AG10803 (cell line): ENCODE results near the gene KSR1.
A peak's percentile ranks its signal among the peaks of the same experiment; 100 is the strongest.

Experiments used
- DNase-seq: peaks from one replicate; pipeline ENCODE4 v3.0.0; 2010; ENCODE audit warnings: low read depth
- H3K4me3 ChIP-seq: 2 replicates; pipeline ENCODE4 v1.5.1; 2011; ENCODE audit warnings: mild to moderate bottlenecking, low read length, control low read depth
- TF ChIP-seq, protein P1 (sequence below): conservative IDR thresholded peaks from 2 replicates; pipeline ENCODE4 v1.5.1; 2011; ENCODE audit warnings: mild to moderate bottlenecking, low read length, control low read depth, inconsistent platforms

KSR1 gene

DNA sequence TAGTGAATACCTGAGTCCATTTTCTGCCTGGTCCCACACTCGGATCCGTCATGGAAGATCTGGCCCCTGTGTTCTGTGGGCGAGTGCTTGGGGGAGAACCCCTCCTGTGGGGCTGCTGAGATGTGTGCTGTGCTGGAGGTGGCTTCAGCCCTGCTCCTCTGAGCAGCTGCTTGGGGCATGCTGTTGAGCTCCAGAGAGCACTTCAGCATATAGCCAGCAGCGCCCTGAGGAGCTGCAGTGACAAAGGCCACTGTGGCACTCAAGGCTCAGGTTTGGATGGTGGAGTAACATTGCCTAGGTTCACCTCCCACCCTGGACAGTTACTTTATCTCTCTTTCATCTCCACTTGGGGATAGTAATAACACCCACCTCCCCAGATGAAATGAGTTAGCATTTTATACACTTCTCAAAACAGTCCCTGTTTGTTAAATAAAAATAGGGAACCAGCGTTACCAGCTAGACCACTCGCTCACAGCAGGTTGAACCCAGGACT, 75.3 kb downstream of the KSR1 start:
- DNase-seq = no peak
- H3K4me3 ChIP-seq = no peak overlapping the region
- TF ChIP-seq, protein P1, sequence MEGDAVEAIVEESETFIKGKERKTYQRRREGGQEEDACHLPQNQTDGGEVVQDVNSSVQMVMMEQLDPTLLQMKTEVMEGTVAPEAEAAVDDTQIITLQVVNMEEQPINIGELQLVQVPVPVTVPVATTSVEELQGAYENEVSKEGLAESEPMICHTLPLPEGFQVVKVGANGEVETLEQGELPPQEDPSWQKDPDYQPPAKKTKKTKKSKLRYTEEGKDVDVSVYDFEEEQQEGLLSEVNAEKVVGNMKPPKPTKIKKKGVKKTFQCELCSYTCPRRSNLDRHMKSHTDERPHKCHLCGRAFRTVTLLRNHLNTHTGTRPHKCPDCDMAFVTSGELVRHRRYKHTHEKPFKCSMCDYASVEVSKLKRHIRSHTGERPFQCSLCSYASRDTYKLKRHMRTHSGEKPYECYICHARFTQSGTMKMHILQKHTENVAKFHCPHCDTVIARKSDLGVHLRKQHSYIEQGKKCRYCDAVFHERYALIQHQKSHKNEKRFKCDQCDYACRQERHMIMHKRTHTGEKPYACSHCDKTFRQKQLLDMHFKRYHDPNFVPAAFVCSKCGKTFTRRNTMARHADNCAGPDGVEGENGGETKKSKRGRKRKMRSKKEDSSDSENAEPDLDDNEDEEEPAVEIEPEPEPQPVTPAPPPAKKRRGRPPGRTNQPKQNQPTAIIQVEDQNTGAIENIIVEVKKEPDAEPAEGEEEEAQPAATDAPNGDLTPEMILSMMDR = no peak

DNA sequence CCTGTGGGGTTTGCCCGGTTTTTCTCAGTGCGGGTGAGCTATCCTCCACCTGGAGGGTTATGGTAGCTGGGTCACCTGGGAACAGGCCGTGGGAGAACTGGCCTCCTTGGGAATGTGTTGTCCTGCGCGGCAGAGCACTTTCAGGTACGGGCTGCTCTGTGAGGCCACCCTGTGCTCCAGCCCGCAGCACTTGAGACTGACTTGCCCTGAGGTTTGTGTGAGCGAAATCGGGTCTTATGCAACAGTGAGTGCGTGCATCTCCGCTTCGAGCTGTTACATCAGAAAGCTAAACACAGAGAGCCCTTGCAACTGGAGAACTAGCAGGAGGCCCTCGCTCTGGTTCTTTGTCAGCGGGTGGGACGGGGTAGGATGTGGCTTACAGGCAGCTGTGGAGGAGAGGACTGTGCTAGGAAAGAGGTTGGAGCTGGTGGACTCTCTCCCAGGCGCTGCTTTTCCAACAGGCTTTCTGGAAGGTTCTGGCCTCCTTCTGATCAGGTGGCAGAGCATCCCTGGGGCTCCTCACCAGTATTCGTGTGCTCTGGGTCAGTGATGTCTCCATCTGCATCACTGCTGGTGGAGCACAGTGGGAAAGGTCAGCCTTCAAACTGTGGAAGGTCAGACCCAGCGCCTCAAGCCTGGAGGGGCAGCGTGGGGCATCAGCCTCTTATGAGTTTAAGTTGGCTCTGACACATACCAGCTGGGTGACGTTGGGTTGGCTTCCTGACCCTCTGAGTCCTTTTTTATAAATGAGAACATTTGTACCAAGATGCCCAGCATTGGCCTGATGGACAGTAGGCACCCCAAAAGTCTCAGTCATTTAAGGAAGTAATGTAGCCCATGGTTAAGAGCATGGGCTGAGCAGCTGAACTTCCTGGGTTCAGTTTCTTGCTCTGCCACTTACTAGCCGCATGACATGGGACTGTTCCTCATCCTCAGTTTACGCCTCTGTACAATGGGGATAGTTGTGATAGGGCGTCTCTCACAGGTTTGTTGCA, 76.3 kb downstream of the KSR1 start:
- peak; percentile 79 for DNase-seq
- H3K4me3 ChIP-seq = no peak overlapping the region
- TF ChIP-seq, protein P1 = no peak

DNA sequence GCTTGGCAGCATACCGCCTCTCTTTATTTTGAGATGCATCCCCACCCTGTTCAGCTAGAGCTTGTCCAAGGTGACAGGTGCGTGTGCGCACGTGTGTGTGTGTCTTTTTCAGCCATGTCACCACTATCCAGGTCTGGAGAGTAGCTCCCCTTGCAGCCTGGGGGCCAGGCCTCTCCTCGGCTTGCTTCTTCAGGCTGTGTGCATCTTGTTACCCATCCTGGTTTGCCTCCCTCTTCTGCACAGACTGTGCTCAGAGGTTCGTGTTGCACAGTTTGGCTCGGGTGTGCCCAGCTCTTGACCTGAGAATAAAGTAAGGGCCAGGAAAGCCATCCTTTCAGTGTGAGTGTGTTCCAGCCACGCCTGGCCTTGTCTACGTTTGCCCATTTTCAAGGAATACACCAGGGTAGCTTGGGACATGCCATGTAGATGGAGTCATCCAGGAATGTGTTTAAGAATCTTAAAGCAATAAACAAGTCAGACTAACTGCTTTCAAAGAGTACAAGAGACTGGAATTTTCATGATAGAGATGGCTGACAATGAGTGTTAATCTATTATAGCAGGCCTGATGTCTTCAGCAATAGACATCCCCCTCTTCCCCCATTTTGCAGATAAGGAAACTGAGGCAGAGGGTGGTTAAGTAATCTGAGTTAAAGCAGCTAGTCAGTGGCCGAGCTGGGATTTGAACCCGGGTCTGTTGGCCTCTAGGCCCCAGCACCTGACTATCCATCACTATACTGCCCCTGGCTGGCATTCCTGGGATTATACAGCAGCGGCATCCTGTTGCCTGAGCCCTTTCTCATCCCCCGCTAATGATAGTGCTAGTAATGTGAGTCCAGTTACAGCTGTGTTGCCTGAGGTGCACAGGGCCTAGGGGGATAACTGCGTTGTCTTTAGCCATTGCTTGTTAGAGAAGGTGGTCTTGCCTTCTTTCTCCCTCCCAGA, 77.9 kb downstream of the KSR1 start:
- peak; percentile 95 for DNase-seq
- H3K4me3 ChIP-seq = no peak overlapping the region
- TF ChIP-seq, protein P1 = no peak

DNA sequence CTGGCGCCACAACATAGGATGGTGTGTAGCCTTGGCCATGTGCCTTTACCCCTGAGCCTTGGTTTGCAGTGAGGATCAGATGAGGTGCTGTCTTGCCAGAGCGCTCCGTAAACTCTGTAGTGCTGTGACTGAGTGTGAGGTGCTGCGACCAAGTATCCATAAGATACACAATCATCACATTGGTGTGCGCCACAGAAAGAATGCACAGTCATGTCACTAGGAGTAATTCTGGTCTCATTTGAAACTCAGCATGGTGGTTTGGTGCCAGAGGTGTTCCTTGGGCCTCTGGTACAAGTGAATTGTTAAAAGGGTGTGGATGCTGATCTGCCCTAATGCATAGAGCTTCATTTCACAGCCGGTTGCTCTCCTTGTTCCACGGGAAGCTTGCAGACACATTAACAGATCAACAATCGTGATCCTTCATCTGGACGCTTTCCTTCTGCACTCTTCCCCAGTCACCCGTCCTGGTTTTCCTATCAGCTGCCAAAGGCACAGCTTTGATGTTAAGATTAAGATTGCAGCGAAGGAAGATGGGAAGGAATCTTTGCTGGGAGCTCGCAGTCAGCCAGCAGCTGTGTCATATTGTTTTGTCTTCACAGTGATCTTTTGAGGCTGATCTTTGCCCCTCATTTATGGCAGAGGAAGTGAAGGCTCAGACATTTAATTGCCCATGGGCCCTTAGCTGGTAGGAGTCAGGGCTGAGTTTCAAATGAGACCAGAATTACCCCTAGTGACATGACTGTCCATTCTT, 79.1 kb downstream of the KSR1 start:
- TF ChIP-seq, protein P1 = no peak
- H3K4me3 ChIP-seq = no peak overlapping the region
- DNase-seq = no peak

DNA sequence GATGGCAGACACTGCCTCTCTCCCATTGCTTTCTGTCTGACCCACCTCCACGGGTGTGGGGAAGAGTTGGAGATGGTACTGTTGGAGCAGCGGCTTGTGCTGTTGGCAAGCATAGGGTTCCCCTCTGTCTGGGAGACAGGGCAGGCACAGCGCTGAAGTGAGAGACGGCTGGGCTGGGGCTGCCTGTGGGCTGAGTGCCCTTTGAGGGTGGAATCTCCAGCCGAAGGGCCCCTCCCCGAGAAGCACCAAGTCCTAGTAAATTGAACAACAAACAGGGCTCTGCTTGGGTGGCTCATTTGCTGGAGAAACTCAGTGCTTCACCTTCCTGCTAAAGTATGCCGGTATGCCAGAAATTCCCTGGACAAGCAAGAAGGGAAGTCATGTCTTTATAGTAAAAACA, 79.7 kb downstream of the KSR1 start:
- peak; percentile 37 for DNase-seq
- no peak overlapping the region for H3K4me3 ChIP-seq
- TF ChIP-seq, protein P1 = no peak

DNA sequence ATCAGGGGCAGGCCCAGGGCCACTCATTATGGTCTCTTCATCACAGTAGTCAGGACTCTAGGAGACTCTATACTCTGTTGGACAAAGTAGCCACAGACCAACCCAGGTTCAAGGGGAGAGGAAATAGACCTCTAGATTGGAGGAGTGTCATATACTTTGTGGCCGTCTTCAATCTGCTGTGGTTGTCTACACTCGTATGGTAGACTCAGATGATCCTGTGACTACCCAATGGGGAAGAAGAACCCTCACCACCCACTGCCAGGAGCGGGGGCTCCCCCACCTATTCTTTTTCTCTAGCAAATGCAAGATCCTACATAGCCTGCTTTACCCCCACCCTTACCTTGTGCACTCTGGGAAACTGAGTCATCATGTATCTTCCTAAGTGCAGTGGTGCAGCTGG, 80.5 kb downstream of the KSR1 start:
- TF ChIP-seq, protein P1 = no peak
- DNase-seq = no peak

More for the DNA sequence above, 80.5 kb downstream of the KSR1 start:
- no peak overlapping the region for H3K4me3 ChIP-seq
